ENCODE measurements around the gene RHNO1. TPM values are rescaled to one million over a fixed set of nuclear protein-coding genes. Genes with fewer than 3 reads are reported as not detected.

The RHNO1 gene
- total RNA-seq, 2 donors from 2014 or later = 30.1 to 49.4 TPM

DNA sequence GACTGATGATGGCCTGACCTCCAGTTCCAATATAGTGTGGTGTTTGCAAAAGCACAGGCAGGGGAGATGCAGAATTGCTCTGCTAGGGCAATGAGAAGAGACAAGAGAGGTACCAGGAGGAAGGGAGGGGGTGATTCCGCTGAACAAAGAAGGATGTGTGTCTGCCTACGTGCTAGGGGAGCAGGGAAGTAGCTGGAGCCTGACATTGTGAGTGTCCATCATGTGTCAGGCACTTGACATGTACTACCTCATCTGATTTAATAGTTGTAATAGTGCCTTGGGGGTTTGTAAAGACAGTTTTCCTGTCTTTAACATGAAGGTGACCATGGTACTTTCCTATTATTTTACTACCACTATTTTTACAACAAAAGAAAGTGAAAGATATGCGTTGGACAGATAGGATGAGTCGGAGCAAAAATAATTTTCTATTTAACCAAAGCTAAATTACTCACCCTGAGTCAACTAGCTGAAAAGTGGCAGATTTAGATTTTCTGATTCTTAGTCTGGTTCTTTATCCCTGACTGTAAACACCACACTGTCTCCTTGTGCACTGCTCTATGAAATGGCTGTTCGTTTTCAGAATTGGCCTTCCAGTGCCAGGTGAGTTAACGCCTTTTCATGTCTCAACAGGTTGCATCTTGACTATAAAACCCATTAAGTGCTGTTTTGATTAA, 48.4 kb downstream of the RHNO1 start:
- Mint-ChIP-seq H3K27ac (peak overlapping the region in 1 of 2 donors; percentile 14), H3K36me3 (peaks cover 6% of the 10 kb centered on the region in 2 donors), H3K9me3 (no peaks in the 10 kb centered on the region)
- DNase-seq (ENCODE audit: low spot score in 2 of 2) (no peak), ATAC-seq (peak; percentile 34 to 94)

DNA sequence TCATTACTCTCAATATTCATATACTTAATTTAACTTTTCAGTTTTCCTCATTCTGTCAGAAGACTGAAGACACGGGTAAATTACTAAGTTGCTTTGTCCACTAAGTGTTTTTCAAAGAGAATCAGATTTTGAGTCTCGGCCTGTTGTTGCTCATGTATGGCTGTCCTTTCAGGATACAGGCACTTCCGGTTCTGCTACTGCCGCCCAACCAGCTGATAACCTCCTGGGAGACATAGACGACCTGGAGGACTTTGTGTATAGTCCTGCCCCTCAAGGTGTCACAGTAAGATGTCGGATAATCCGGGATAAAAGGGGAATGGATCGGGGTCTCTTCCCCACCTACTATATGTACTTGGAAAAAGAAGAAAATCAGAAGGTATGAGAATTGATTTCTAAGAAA, 53.8 kb downstream of the RHNO1 start:
- Mint-ChIP-seq H3K9me3 (no peaks in the 10 kb centered on the region), H3K27ac (no peak overlapping the region), H3K36me3 (peaks cover 0 to 6% of the 10 kb centered on the region in 2 donors)
- no peak for DNase-seq (ENCODE audit: low spot score in 2 of 2)
- no peak for ATAC-seq

DNA sequence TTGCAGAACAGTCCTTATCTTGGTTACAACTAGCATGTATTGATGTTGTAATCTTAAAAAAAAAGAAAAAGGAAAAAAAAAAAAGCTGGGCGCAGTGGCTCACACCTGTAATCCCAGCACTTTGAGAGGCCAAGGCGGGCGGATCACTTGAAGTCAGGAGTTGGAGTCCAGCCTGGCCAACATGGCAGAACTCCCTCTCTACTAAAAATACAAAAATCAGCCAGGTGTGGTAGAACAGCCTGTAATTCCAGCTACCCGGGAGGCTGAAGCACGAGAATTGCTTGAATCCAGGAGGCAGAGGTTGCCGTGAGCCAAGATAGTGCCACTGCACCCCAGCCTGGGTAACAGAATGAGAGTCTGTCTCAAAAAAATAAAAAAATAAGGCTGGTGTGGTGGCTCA, 56.6 kb downstream of the RHNO1 start:
- ATAC-seq (no peak), DNase-seq (ENCODE audit: low spot score in 2 of 2) (no peak)
- H3K27ac Mint-ChIP-seq = no peak overlapping the region
- no peaks in the 10 kb centered on the region for H3K36me3 Mint-ChIP-seq
- no peaks in the 10 kb centered on the region for H3K9me3 Mint-ChIP-seq

DNA sequence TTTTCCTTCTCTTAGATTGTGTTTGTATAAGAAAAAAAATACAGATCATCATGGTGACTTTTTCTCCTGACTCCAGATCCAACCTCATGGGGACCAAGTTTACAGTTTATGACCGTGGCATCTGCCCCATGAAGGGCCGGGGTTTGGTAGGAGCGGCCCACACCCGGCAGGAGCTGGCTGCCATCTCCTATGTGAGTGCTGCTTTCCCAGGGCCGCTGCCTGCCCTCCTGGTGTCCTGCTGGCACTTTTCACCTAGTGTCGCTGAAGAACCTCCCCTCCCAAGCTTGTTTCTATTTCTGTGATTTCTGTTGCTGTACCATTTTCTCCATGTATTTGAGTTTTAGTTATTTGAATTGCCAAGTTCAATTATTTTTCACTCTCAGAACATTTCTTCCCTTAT, 57.3 kb downstream of the RHNO1 start:
- no peaks in the 10 kb centered on the region for H3K36me3 Mint-ChIP-seq
- no peaks in the 10 kb centered on the region for H3K9me3 Mint-ChIP-seq
- H3K27ac Mint-ChIP-seq = no peak overlapping the region

DNA sequence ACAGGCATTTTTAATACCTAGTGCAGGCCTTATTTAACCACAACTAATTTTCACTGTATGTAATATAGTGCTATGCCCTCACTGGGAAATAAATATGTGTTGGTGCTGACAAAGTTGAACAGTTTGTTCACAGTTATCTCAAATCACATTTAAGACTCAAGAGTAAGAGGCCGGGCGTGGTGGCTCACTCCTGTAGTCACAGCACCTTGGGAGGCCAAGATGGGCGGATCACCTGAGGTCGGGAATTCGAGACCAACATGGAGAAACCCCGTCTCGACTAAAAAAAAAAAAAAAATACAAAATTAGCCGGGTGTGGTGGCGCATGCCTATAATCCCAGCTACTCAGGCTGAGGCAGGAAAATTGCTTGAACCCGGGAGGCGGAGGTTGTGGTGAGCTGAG, 59.3 kb downstream of the RHNO1 start:
- no peak for ATAC-seq
- H3K36me3 Mint-ChIP-seq = no peaks in the 10 kb centered on the region
- peak overlapping the region in 1 of 2 donors; percentile 14 for H3K27ac Mint-ChIP-seq
- no peaks in the 10 kb centered on the region for H3K9me3 Mint-ChIP-seq
- DNase-seq (ENCODE audit: low spot score in 2 of 2) = no peak

More for the DNA sequence above, 57.3 kb downstream of the RHNO1 start:
- ATAC-seq (no peak), DNase-seq (ENCODE audit: low spot score in 2 of 2) (no peak)

DNA sequence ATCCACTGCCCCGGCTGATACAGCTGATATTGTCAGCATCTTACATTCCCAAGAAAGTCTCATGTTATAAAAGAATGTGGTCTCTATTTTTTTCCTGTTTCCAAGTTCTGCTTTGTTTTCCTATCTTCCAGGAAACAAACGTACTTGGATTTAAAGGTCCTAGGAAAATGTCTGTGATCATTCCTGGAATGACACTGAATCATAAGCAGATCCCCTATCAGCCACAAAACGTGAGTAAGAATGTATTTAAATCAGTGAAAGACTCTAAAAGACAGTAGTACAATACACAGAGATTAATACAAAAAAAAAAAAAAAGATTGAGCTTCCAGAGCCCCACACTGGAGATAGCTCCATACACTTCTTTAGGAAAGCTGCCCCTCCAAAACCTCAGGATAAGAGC, 60.5 kb downstream of the RHNO1 start:
- ATAC-seq = no peak
- H3K9me3 Mint-ChIP-seq = no peaks in the 10 kb centered on the region
- no peak for DNase-seq (ENCODE audit: low spot score in 2 of 2)
- H3K36me3 Mint-ChIP-seq = no peaks in the 10 kb centered on the region
- H3K27ac Mint-ChIP-seq = no peak overlapping the region

Other genes starting within 250 kb of the RHNO1 start
- 100 to 1,000 TPM; 130 to 134 TPM for gene FKBP4, start 82.3 kb upstream of the RHNO1 start, total RNA-seq
- gene ITFG2, start 64.6 kb upstream of the RHNO1 start, total RNA-seq = 10 to 100 TPM; 36.3 to 39.1 TPM
- gene NRIP2, start 42.2 kb upstream of the RHNO1 start, total RNA-seq = not detected
- under 1 TPM; 0.20 to 0.43 TPM for gene TEX52, start 20.2 kb upstream of the RHNO1 start, total RNA-seq
- gene FOXM1, start within 50 bp of the RHNO1 start, total RNA-seq = 100 to 1,000 TPM; 105 to 112 TPM
- 1 to 10 TPM; 4.9 to 7.3 TPM for gene TULP3, start 13.7 kb downstream of the RHNO1 start, total RNA-seq
- 1 to 10 TPM in 1 of 2 donors, under 1 TPM in 1; 0.32 to 8.3 TPM for gene TEAD4, start 82.2 kb downstream of the RHNO1 start, total RNA-seq
- under 1 TPM; 0.50 to 0.97 TPM for gene TSPAN9, start 200.2 kb downstream of the RHNO1 start, total RNA-seq

Measured in activated naive CD4-positive, alpha-beta T cell treated with anti-CD3 and anti-CD28 coated beads, Interleukin-2, amount 50 U/mL, for 72 hours (primary cell).